Activated naive CD4-positive, alpha-beta T cell treated with anti-CD3 and anti-CD28 coated beads for 36 hours (primary cell): ENCODE measurements around the gene MICAL3. TPM values are rescaled to one million over a fixed set of nuclear protein-coding genes. Genes with fewer than 3 reads are reported as not detected.
"Not testable (repeated sequence)": the region's sequence is repeated elsewhere in the genome, so short reads cannot be mapped to it uniquely, and the experiment has no call there.

Experiments used
- CTCF ChIA-PET: fragments of 350-600 bp; sonication (Branson Sonifier 250); formaldehyde crosslinking; loops from one replicate; lab custom pipeline; 2021; ENCODE audit warnings: antibody characterized with exemption; lab: Charles Lee
- DNase-seq: peaks from one replicate; pipeline ENCODE4 v3.0.0-alpha.2; 2020
- H3K27ac Mint-ChIP-seq: one replicate; pipeline ENCODE4 v1.8.0; 2021; ENCODE audit warnings: mild to moderate bottlenecking, mixed read lengths
- H3K27me3 Mint-ChIP-seq: one replicate; pipeline ENCODE4 v1.8.0; 2021; ENCODE audit warnings: low read depth, mixed read lengths
- H3K36me3 Mint-ChIP-seq: one replicate; pipeline ENCODE4 v1.8.0; 2021; ENCODE audit warnings: low read depth, mixed read lengths
- H3K4me1 Mint-ChIP-seq: one replicate; pipeline ENCODE4 v1.8.0; 2021; ENCODE audit warnings: low read depth, mixed read lengths
- H3K4me3 Mint-ChIP-seq: one replicate; pipeline ENCODE4 v1.8.0; 2021; ENCODE audit warnings: mild to moderate bottlenecking, moderate library complexity, mixed read lengths
- H3K9me3 Mint-ChIP-seq: one replicate; pipeline ENCODE4 v1.8.0; 2021; ENCODE audit warnings: mixed read lengths
- intact Hi-C: fragments of 100-400 bp; cut with micrococcal nuclease; formaldehyde crosslinking; loops from one replicate; pipeline ENCODE4 v1.15.1; 2023
- total RNA-seq, 2 experiments: library from RNA; stranded (reverse); gene quantifications; one replicate each; pipeline ENCODE4 v1.2.3, GENCODE V29; 2021

Gene MICAL3
- total RNA-seq, 2 experiments from 2014 or later = 21.0 to 25.8 TPM

DNA sequence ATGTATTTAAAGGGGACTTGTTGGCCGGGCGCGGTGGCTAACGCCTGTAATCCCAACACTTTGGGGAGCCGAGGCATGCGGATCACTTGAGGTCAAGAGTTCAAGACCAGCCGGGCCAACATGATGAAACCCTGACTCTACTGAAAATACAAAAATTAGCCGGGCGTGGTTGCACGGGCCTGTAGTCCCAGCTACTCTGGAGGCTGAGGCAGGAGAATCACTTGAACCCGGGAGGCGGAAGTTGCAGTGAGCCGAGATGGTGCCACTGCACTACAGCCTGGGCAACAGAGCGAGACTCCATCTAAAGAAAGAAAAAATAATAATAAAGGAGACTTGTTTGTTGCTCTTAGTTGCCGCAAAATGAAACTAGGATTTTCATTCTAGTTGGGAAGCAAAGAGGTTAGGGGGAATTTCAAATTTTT, 22.5 kb downstream of the MICAL3 start:
- CTCF ChIA-PET = interaction anchor here (1.1 to 1.2 kb wide), 2 partner anchors 21 to 44 kb away, joined by 4 to 5 read pairs; no protein-coding TSS in a partner anchor
- not testable (repeated sequence) for DNase-seq, H3K27me3 Mint-ChIP-seq, H3K9me3 Mint-ChIP-seq, H3K36me3 Mint-ChIP-seq
- Mint-ChIP-seq H3K27ac (peak overlapping the region; percentile 93), H3K4me1 (peaks cover 36% of the 10 kb centered on the region), H3K4me3 (peak overlapping the region; percentile 91)
- intact Hi-C loops = loop anchor here (1.0 to 10.0 kb wide), 3 partner anchors 172 to 917 kb away; partner anchors contain the start of gene IL17RA

- H3K27ac Mint-ChIP-seq = peak overlapping the region; percentile 93
- intact Hi-C loops = loop anchor here (1.0 to 10.0 kb wide), 3 partner anchors 171 to 916 kb away; partner anchors contain the start of gene IL17RA
- CTCF ChIA-PET = interaction anchor here (1.1 to 1.9 kb wide), 4 partner anchors 22 to 74 kb away, joined by 4 to 7 read pairs (median 5); no protein-coding TSS in a partner anchor
- H3K4me3 Mint-ChIP-seq = peak overlapping the region; percentile 91
- peaks cover 1% of the 10 kb centered on the region for H3K36me3 Mint-ChIP-seq
- DNase-seq = peak; percentile 77
- no peaks in the 10 kb centered on the region for H3K9me3 Mint-ChIP-seq
- peaks cover 43% of the 10 kb centered on the region for H3K4me1 Mint-ChIP-seq
- H3K27me3 Mint-ChIP-seq = peaks cover 5% of the 10 kb centered on the region
These were observed 23.1 kb downstream of the MICAL3 start for GRCh38 chr22:18001040-18001893.

- H3K9me3 Mint-ChIP-seq = no peaks in the 10 kb centered on the region
- CTCF ChIA-PET = interaction anchor here (0.8 to 1.9 kb wide), 4 partner anchors 20 to 75 kb away, joined by 3 to 7 read pairs (median 6); no protein-coding TSS in a partner anchor
- no peak overlapping the region for H3K27ac Mint-ChIP-seq
- peak overlapping the region; percentile 68 for H3K4me3 Mint-ChIP-seq
- peaks cover 46% of the 10 kb centered on the region for H3K4me1 Mint-ChIP-seq
- peaks cover 5% of the 10 kb centered on the region for H3K27me3 Mint-ChIP-seq
- intact Hi-C loops = loop anchor here (1.0 to 10.0 kb wide), 4 partner anchors 77 to 916 kb away; partner anchors contain the start of genes IL17RA and PEX26
- DNase-seq = no peak
- peaks cover 1% of the 10 kb centered on the region for H3K36me3 Mint-ChIP-seq
These were observed 23.8 kb downstream of the MICAL3 start for GRCh38 chr22:18000441-18001039.

DNA sequence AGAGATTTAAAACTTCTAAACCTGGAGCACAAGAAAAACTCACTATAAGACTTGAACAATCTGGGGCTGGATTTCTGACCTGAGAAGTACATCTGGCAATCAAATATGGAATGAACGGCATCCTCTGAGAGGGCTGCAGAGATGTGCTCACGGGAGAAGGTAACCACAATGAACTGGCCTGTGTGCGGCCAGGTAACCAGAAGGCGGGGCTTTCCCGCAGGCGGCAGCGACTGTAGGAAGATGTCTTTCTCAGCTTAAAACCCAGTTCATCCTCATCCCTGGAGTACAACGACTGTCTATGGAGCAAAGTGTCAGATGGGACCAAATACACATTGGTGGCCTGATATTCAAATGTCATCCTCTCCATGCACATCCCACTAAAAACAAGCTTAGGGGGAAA, 24.5 kb downstream of the MICAL3 start:
- H3K27ac Mint-ChIP-seq = no peak overlapping the region
- H3K27me3 Mint-ChIP-seq = peaks cover 5% of the 10 kb centered on the region
- intact Hi-C loops = loop anchor here (1.0 to 10.0 kb wide), 4 partner anchors 77 to 915 kb away; partner anchors contain the start of genes BCL2L13, IL17RA and PEX26
- peaks cover 47% of the 10 kb centered on the region for H3K4me1 Mint-ChIP-seq
- no peaks in the 10 kb centered on the region for H3K9me3 Mint-ChIP-seq
- peak overlapping the region; percentile 68 for H3K4me3 Mint-ChIP-seq
- peaks cover 1% of the 10 kb centered on the region for H3K36me3 Mint-ChIP-seq
- CTCF ChIA-PET = interaction anchor here (0.8 to 1.9 kb wide), 4 partner anchors 21 to 76 kb away, joined by 3 to 7 read pairs (median 6); no protein-coding TSS in a partner anchor
- no peak for DNase-seq

DNA sequence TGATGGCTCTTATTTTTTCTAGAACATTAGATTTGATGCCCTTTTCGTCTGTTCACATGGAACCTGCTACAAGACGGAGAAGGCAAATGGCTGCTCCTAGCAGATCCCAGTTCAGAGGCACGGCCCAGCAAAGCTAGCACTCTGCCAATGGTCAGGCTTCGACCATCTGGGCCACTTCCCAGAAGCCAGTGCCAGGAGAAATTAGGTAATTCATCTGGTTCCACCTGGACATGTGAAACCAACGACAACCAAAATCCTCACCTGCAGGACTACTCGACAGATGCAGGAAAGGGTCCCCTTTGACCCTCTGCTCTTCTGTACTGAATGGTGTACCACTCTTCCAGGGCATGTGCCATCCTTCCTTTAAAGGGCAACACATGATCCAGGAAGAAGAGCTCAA, 25.4 kb downstream of the MICAL3 start:
- intact Hi-C loops = loop anchor here (5.0 kb wide), 1 partner anchor 362 kb away; the partner anchor contains the start of gene BCL2L13
- Mint-ChIP-seq H3K27me3 (peaks cover 2% of the 10 kb centered on the region), H3K9me3 (no peaks in the 10 kb centered on the region), H3K27ac (no peak overlapping the region), H3K4me3 (no peak overlapping the region), H3K36me3 (peaks cover 1% of the 10 kb centered on the region), H3K4me1 (peaks cover 47% of the 10 kb centered on the region)
- CTCF ChIA-PET = no interaction called here
- DNase-seq = no peak

DNA sequence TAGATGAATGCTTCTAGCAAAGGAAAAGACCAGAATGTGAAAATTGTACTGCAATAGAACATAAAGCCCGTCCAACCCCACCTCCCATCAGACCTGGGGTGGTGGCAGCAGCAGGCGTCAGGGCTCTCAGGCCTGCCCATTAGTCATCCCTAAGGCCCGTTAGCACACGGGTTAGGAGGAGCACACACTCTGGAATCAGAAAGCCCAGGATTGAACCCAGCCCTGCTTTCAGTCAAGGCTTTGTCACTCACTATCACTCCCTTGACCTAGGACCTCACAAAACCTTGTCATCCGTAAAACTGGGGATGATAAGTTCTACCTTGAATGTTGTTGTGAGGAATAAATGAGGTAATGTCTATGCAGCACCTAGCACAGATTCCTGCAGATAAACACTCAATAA, 26.9 kb downstream of the MICAL3 start:
- CTCF ChIA-PET = interaction anchor here (1.2 kb wide), 1 partner anchor 79 kb away, joined by 4 read pairs; no protein-coding TSS in a partner anchor
- H3K4me3 Mint-ChIP-seq = no peak overlapping the region
- peaks cover 47% of the 10 kb centered on the region for H3K4me1 Mint-ChIP-seq

GRCh38 chr22:17995256-17995655, 29.1 kb downstream of the MICAL3 start:
- intact Hi-C loops = loop anchor here (5.0 kb wide), 1 partner anchor 358 kb away; the partner anchor contains the start of gene BCL2L13
- H3K27ac Mint-ChIP-seq, H3K9me3 Mint-ChIP-seq, H3K27me3 Mint-ChIP-seq, DNase-seq, H3K4me3 Mint-ChIP-seq, CTCF ChIA-PET, H3K36me3 Mint-ChIP-seq: not testable (repeated sequence)
- peaks cover 39% of the 10 kb centered on the region for H3K4me1 Mint-ChIP-seq

More for the DNA sequence above, 26.9 kb downstream of the MICAL3 start:
- peaks cover 2% of the 10 kb centered on the region for H3K27me3 Mint-ChIP-seq
- no peaks in the 10 kb centered on the region for H3K9me3 Mint-ChIP-seq
- peaks cover 1% of the 10 kb centered on the region for H3K36me3 Mint-ChIP-seq
- intact Hi-C loops = loop anchor here (5.0 kb wide), 1 partner anchor 360 kb away; the partner anchor contains the start of gene BCL2L13
- DNase-seq = no peak
- H3K27ac Mint-ChIP-seq = peak overlapping the region; percentile 77

- Mint-ChIP-seq H3K4me1 (peaks cover 35% of the 10 kb centered on the region), H3K27me3 (no peaks in the 10 kb centered on the region), H3K36me3 (no peaks in the 10 kb centered on the region), H3K27ac (no peak overlapping the region), H3K9me3 (no peaks in the 10 kb centered on the region), H3K4me3 (no peak overlapping the region)
- intact Hi-C loops = loop anchor here (5.0 kb wide), 1 partner anchor 357 kb away; the partner anchor contains the start of gene BCL2L13
- no peak for DNase-seq
- CTCF ChIA-PET = no interaction called here
These were observed 29.8 kb downstream of the MICAL3 start for GRCh38 chr22:17994424-17995108.

DNA sequence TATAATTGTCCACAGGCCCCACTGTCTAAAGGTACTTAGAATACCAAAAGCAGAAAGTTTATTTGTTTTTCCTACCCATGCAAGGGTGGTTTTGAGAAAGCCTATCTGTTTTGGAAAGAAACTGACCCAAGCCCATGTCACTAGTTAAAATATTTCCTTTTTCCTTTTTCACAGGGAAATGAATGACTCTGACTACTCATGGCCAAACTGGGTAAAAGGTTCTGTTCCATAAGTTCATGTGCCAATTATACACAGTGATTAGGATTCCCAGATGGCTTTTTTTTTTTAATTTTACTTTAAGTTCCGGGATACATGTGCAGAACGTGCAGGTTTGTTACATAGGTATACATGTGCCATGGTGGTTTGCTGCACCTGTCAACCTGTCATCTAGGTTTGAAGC, 31.4 kb downstream of the MICAL3 start:
- intact Hi-C loops, H3K27ac Mint-ChIP-seq, H3K9me3 Mint-ChIP-seq, H3K36me3 Mint-ChIP-seq, DNase-seq, H3K27me3 Mint-ChIP-seq, H3K4me3 Mint-ChIP-seq: not testable (repeated sequence)
- H3K4me1 Mint-ChIP-seq = peaks cover 28% of the 10 kb centered on the region
- CTCF ChIA-PET = interaction anchor here (0.7 kb wide), 1 partner anchor 87 kb away, joined by 3 read pairs; no protein-coding TSS in a partner anchor

- H3K27me3 Mint-ChIP-seq, intact Hi-C loops: not testable (repeated sequence)
- peaks cover 18% of the 10 kb centered on the region for H3K4me1 Mint-ChIP-seq
These were observed 32.4 kb downstream of the MICAL3 start for GRCh38 chr22:17991992-17992391.

DNA sequence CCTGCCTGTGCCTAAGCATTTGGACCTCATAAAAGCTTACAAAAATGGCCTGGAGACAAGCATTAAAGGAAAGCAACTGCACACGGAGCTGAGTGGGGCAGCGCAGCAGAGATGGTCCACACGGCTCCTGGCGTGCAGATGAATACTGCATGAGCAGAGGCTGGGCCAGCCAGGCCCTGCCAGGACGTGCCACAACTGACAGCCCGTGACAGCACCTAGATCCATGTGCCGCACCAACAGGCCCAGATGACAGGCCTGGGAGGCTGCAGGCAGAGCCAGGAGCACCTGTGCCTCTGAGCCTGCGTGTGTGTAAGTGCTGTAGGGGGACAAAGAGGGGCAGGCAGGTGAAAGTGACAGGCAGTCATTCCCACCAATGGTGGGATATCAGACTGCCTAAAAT, 33.4 kb downstream of the MICAL3 start:
- CTCF ChIA-PET = interaction anchor here (1.2 kb wide), 1 partner anchor 33 kb away, joined by 3 read pairs; the partner anchor contains the start of gene MICAL3
- no peak for DNase-seq
- H3K27me3 Mint-ChIP-seq = no peaks in the 10 kb centered on the region
- H3K4me1 Mint-ChIP-seq = peaks cover 10% of the 10 kb centered on the region
- no peaks in the 10 kb centered on the region for H3K36me3 Mint-ChIP-seq
- intact Hi-C loops = no loop called here
- H3K9me3 Mint-ChIP-seq = no peaks in the 10 kb centered on the region
- no peak overlapping the region for H3K4me3 Mint-ChIP-seq
- H3K27ac Mint-ChIP-seq = no peak overlapping the region

More at GRCh38 chr22:17991992-17992391, 32.4 kb downstream of the MICAL3 start:
- H3K27ac Mint-ChIP-seq, H3K9me3 Mint-ChIP-seq, H3K36me3 Mint-ChIP-seq, H3K4me3 Mint-ChIP-seq, CTCF ChIA-PET, DNase-seq: not testable (repeated sequence)
